ENCODE measurements around the gene DLG1.
"Not testable (repeated sequence)": the region's sequence is repeated elsewhere in the genome, so short reads cannot be mapped to it uniquely, and the experiment has no call there.

The DLG1 gene

GRCh38 chr3:197241173-197241572 lies 57.2 kb downstream of the DLG1 start:
- DNase-seq = no peak

GRCh38 chr3:197239857-197240256 lies 58.6 kb downstream of the DLG1 start:
- no peak for DNase-seq

GRCh38 chr3:197238842-197239241 lies 59.6 kb downstream of the DLG1 start:
- no peak for DNase-seq

GRCh38 chr3:197237897-197238296 lies 60.5 kb downstream of the DLG1 start:
- no peak for DNase-seq

GRCh38 chr3:197236362-197236761 lies 62.0 kb downstream of the DLG1 start:
- DNase-seq = no peak

GRCh38 chr3:197234947-197235914 lies 63.2 kb downstream of the DLG1 start:
- no peak for DNase-seq

- no peak for DNase-seq
These were observed 67.1 kb downstream of the DLG1 start for GRCh38 chr3:197231321-197231720.

- no peak for DNase-seq
These were observed 68.6 kb downstream of the DLG1 start for GRCh38 chr3:197229836-197230235.

- DNase-seq = no peak
These were observed 69.2 kb downstream of the DLG1 start for GRCh38 chr3:197229178-197229577.

- no peak for DNase-seq
These were observed 70.4 kb downstream of the DLG1 start for GRCh38 chr3:197227780-197228574.

- DNase-seq = no peak
These were observed 72.2 kb downstream of the DLG1 start for GRCh38 chr3:197226179-197226578.

GRCh38 chr3:197225579-197225978 lies 72.8 kb downstream of the DLG1 start:
- DNase-seq = no peak

- DNase-seq = peak; percentile 42
These were observed 74.4 kb downstream of the DLG1 start for GRCh38 chr3:197224034-197224444.

- no peak for DNase-seq
These were observed 75.5 kb downstream of the DLG1 start for GRCh38 chr3:197222937-197223370.

- DNase-seq = no peak
These were observed 78.8 kb downstream of the DLG1 start for GRCh38 chr3:197219619-197220018.

GRCh38 chr3:197218210-197218609 lies 80.2 kb downstream of the DLG1 start:
- DNase-seq = no peak

GRCh38 chr3:197216914-197217313 lies 81.5 kb downstream of the DLG1 start:
- DNase-seq = no peak

- DNase-seq = no peak
These were observed 82.1 kb downstream of the DLG1 start for GRCh38 chr3:197216169-197216860.

GRCh38 chr3:197212290-197212689 lies 86.1 kb downstream of the DLG1 start:
- no peak for DNase-seq

GRCh38 chr3:197211698-197212097 lies 86.7 kb downstream of the DLG1 start:
- not testable (repeated sequence) for DNase-seq

- DNase-seq = no peak
These were observed 88.8 kb downstream of the DLG1 start for GRCh38 chr3:197209366-197210260.

- DNase-seq = no peak
These were observed 91.5 kb downstream of the DLG1 start for GRCh38 chr3:197206913-197207312.
